Esophagus (tissue), 2 donors: ENCODE results near the gene GPR158. TPM values are rescaled to one million over a fixed set of nuclear protein-coding genes. Genes with fewer than 3 reads are reported as not detected.
"Not testable (repeated sequence)": the region's sequence is repeated elsewhere in the genome, so short reads cannot be mapped to it uniquely, and the experiment has no call there.

Experiments used
- H3K27ac ChIP-seq, 2 donors: one replicate each; pipeline ENCODE4 v1.5.1; 2013; ENCODE audit warnings: low read depth in 2 of 2, mild to moderate bottlenecking in 2 of 2, inconsistent platforms in 1 of 2, low read length in 1 of 2, moderate library complexity in 1 of 2
- H3K27me3 ChIP-seq, 2 donors: one replicate each; pipeline ENCODE4 v1.6.1; 2013; ENCODE audit warnings: low read length in 2 of 2, control low read depth in 1 of 2, mild to moderate bottlenecking in 1 of 2; ENCODE audit not compliant: insufficient read depth in 2 of 2, control insufficient read depth in 1 of 2
- H3K36me3 ChIP-seq, 2 donors: one replicate each; pipeline ENCODE4 v1.6.1; 2013; ENCODE audit warnings: low read length in 1 of 2; ENCODE audit not compliant: control insufficient read depth in 2 of 2, insufficient read depth in 2 of 2
- H3K4me1 ChIP-seq, 2 donors: one replicate each; pipeline ENCODE4 v1.6.1; 2013; ENCODE audit warnings: low read length in 1 of 2; ENCODE audit not compliant: control insufficient read depth in 2 of 2, insufficient read depth in 2 of 2
- H3K4me3 ChIP-seq, 2 donors: one replicate each; pipeline ENCODE4 v1.5.1; 2013; ENCODE audit warnings: low read length in 2 of 2, mild to moderate bottlenecking in 2 of 2, low read depth in 1 of 2, moderate library complexity in 1 of 2
- H3K9me3 ChIP-seq, 2 donors: one replicate each; pipeline ENCODE4 v1.6.1; 2013; ENCODE audit warnings: mild to moderate bottlenecking in 2 of 2, low read depth in 1 of 2, low read length in 1 of 2, moderate library complexity in 1 of 2; ENCODE audit not compliant: control insufficient read depth in 2 of 2, insufficient read depth in 1 of 2
- WGBS, 2 donors: extraction: QIAGEN DNeasy Blood & Tissue Kit; methylation state at CpG; one replicate each; pipeline ENCODE4 v1.1.7; 2013; 5-methylcytosine and 5-hydroxymethylcytosine counted together
- polyA plus RNA-seq, 2 donors: library from polyadenylated mRNA; stranded (reverse); fragments of 200-250 nt; gene quantifications; one replicate each; pipeline ENCODE4 v1.2.3, GENCODE V29; 2013
- donor health status: healthy with polysubstance abuse.
- donor health status: Bipolar disorder and iron deficiency.

The GPR158 gene
- polyA plus RNA-seq, 2 donors: under 0.01 TPM; not detected in 1

- WGBS, 2 donors: 72 to 76% methylated on average over 3 of the region's 3 CpGs
- Histone ChIP-seq H3K4me1 (no peaks in the 10 kb centered on the region), H3K27ac (no peak overlapping the region), H3K9me3 (no peaks in the 10 kb centered on the region), H3K27me3 (no peaks in the 10 kb centered on the region), H3K36me3 (no peaks in the 10 kb centered on the region), H3K4me3 (no peak overlapping the region)
These were observed 153.6 kb downstream of the GPR158 start for GRCh38 chr10:25328361-25328760.

GRCh38 chr10:25329587-25329986, 154.8 kb downstream of the GPR158 start:
- H3K27ac ChIP-seq, H3K4me3 ChIP-seq, H3K27me3 ChIP-seq, H3K9me3 ChIP-seq, H3K36me3 ChIP-seq, H3K4me1 ChIP-seq: not testable (repeated sequence)
- 60 to 70% methylated on average over 5 of the region's 5 CpGs for WGBS, 2 donors

DNA sequence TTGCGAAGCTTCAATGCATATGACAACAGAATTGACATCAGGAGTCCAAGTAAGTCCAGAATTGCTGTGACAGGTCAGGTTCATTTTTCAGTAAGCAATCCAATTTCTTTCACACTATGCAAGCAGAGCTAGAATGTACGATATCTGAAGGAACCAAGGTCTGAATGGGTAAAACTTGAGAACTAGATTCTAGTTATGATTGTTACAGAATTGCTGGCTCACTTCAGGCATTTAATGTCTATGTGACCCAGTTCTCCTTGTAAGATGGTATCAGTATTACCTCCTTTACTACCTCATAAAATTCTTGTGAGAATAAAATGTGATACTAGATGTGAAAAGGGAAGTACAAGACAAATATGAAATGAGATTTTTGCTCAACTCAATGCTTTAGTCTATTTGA, 159.6 kb downstream of the GPR158 start:
- WGBS, 2 donors: 88 to 93% methylated on average over 2 of the region's 2 CpGs
- Histone ChIP-seq H3K4me3 (no peak overlapping the region), H3K36me3 (no peaks in the 10 kb centered on the region), H3K27ac (no peak overlapping the region), H3K4me1 (no peaks in the 10 kb centered on the region), H3K9me3 (no peaks in the 10 kb centered on the region), H3K27me3 (no peaks in the 10 kb centered on the region)

DNA sequence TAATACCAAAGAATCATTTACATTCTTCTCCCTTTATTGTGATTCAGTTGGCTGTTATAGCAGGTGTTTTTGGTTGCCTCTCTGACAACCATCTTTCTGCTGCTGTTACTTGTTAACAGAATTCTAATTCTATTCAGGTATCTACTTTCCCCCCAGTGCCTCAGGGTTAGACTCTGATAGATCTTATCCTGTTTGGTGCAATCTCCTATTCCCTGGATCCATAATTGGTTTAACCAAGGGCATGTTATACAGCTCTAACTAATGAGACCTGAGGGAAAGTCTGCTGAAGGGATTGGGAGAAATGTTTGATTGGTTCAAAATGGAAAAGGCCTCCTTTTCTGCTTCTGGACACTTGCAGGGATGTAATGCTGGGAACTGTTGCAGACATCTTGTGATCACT, 161.5 kb downstream of the GPR158 start:
- no peaks in the 10 kb centered on the region for H3K9me3 ChIP-seq
- no peaks in the 10 kb centered on the region for H3K4me1 ChIP-seq
- H3K27me3 ChIP-seq: no peaks in the 10 kb centered on the region
- no peaks in the 10 kb centered on the region for H3K36me3 ChIP-seq
- no peak overlapping the region for H3K4me3 ChIP-seq
- H3K27ac ChIP-seq: no peak overlapping the region

DNA sequence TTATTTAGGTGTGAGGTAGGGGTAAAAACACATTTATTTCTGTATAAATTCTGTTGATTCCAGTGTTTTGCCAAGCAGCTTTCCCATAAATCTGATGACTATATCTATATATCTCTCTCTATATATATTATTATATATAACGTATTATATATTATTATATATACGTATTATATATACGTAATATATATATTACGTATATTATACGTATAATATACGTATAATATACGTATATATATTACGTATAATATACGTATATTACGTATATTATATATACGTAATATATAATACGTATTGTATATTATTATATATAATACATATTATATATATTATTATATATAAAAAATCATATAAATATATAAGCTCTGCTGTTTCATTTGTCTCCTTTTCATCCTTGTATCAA, 163.5 kb downstream of the GPR158 start:
- no peak overlapping the region for H3K27ac ChIP-seq
- 93 to 96% methylated on average over 12 of the region's 12 CpGs for WGBS, 2 donors
- no peak overlapping the region for H3K4me3 ChIP-seq
- no peaks in the 10 kb centered on the region for H3K9me3 ChIP-seq
- no peaks in the 10 kb centered on the region for H3K36me3 ChIP-seq
- no peaks in the 10 kb centered on the region for H3K27me3 ChIP-seq
- no peaks in the 10 kb centered on the region for H3K4me1 ChIP-seq

- Histone ChIP-seq H3K4me1 (no peaks in the 10 kb centered on the region), H3K9me3 (no peaks in the 10 kb centered on the region), H3K4me3 (no peak overlapping the region), H3K27ac (no peak overlapping the region), H3K36me3 (no peaks in the 10 kb centered on the region), H3K27me3 (no peaks in the 10 kb centered on the region)
- WGBS, 2 donors: 33 to 51% methylated on average over 1 of the region's 1 CpG
These were observed 165.2 kb downstream of the GPR158 start for GRCh38 chr10:25339966-25340365.

- Histone ChIP-seq H3K27me3 (no peaks in the 10 kb centered on the region), H3K9me3 (no peaks in the 10 kb centered on the region), H3K4me3 (no peak overlapping the region), H3K27ac (no peak overlapping the region), H3K36me3 (no peaks in the 10 kb centered on the region), H3K4me1 (no peaks in the 10 kb centered on the region)
- 83 to 84% methylated on average over 3 of the region's 3 CpGs for WGBS, 2 donors
These were observed 174.7 kb downstream of the GPR158 start for GRCh38 chr10:25349520-25349919.

- peaks cover 3% of the 10 kb centered on the region in 2 donors for H3K9me3 ChIP-seq
- no peak overlapping the region for H3K27ac ChIP-seq
- WGBS, 2 donors: 88 to 93% methylated on average over 2 of the region's 2 CpGs
- no peaks in the 10 kb centered on the region for H3K4me1 ChIP-seq
- H3K4me3 ChIP-seq: no peak overlapping the region
- H3K36me3 ChIP-seq: no peaks in the 10 kb centered on the region
- H3K27me3 ChIP-seq: no peaks in the 10 kb centered on the region
These were observed 181.8 kb downstream of the GPR158 start for GRCh38 chr10:25356609-25357008.

GRCh38 chr10:25357269-25357668, 182.5 kb downstream of the GPR158 start:
- Histone ChIP-seq H3K27ac (no peak overlapping the region), H3K9me3 (peaks cover 3% of the 10 kb centered on the region in 2 donors), H3K27me3 (no peaks in the 10 kb centered on the region), H3K4me1 (no peaks in the 10 kb centered on the region), H3K36me3 (no peaks in the 10 kb centered on the region), H3K4me3 (no peak overlapping the region)
- 59 to 65% methylated on average over 3 of the region's 3 CpGs for WGBS, 2 donors

- H3K36me3 ChIP-seq: no peaks in the 10 kb centered on the region
- no peaks in the 10 kb centered on the region for H3K9me3 ChIP-seq
- H3K27ac ChIP-seq: no peak overlapping the region
- H3K27me3 ChIP-seq: no peaks in the 10 kb centered on the region
- WGBS, 2 donors: 41 to 42% methylated on average over 7 of the region's 7 CpGs
- H3K4me1 ChIP-seq: no peaks in the 10 kb centered on the region
- no peak overlapping the region for H3K4me3 ChIP-seq
These were observed 207.4 kb downstream of the GPR158 start for GRCh38 chr10:25382029-25382810.
